GM12873 (cell line): Measurements from ENCODE around the gene EDIL3.

ENCODE experiments used
- CTCF ChIP-seq: IDR thresholded peaks from 2 replicates; pipeline ENCODE4 v1.5.1; 2012; ENCODE audit warnings: low read depth, mild to moderate bottlenecking, moderate library complexity, low read length, control low read depth; ENCODE audit not compliant: insufficient read depth; ENCODE audit errors: missing control alignments

The EDIL3 gene

GRCh38 chr5:84376346-84376745 lies 8.3 kb downstream of the EDIL3 start:
- TF ChIP-seq CTCF: no peak

GRCh38 chr5:84374568-84374967 lies 10.1 kb downstream of the EDIL3 start:
- no peak for TF ChIP-seq CTCF

- TF ChIP-seq CTCF: no peak
Observed at GRCh38 chr5:84373506-84373905, 11.2 kb downstream of the EDIL3 start.

GRCh38 chr5:84372066-84372695 lies 12.5 kb downstream of the EDIL3 start:
- no peak for TF ChIP-seq CTCF

GRCh38 chr5:84370176-84370575 lies 14.5 kb downstream of the EDIL3 start:
- no peak for TF ChIP-seq CTCF

- TF ChIP-seq CTCF: no peak
Observed at GRCh38 chr5:84364043-84364442, 20.6 kb downstream of the EDIL3 start.

- TF ChIP-seq CTCF: no peak
Observed at GRCh38 chr5:84362061-84362720, 22.5 kb downstream of the EDIL3 start.
